Measurements from ENCODE around the gene WDR45B.
A peak's percentile ranks its signal among the peaks of the same experiment; 100 is the strongest.

WDR45B gene

DNA sequence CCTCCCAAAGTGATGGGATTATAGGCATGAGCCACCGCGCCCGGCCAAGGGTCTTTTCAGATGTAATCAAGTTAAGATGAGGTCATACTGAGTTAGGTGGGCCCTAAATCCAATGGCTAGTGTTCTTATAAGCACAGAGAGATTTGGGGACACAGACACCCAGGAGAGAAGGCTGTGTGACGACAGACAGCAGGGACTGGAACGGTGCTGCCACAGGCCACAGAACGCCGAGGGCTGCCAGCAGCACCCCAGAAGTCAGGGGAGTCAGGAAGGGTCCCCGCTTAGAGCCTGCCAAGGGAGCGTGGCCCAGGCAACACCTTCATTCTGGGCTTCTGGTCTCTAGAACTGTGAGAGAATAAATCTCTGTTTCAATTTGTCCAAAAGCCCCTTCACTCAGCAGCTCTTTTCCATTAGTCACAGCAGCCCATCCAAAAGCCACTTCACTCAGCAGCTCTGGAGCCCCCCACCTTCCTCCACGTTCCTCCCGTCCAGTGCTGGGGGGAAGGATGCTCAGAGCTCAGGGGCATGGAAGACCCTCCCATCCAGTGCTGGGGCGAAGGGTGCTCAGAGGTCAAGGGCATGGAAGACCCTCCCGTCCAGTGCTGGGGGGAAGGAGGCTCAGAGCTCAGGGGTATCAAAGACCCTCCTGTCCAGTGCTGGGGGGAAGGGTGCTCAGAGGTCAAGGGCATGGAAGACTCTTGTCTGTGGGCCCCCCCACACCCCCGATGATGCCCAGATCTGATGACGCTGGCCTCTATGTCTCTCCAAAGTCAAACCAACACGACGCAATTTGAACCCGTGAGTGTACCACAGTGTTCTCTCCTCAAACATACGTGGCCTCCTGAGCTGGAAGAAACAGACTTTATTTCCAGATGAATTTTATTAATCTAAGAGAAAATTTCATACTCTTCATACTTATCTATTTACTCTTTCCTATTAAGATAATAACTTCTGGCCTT lies 38.4 kb upstream of the WDR45B start:
- no peak overlapping the region for H3K4me3 ChIP-seq (ENCODE audit: low read length)
- DNase-seq (ENCODE audit: low read depth), result no peak
- TF ChIP-seq, protein P1, sequence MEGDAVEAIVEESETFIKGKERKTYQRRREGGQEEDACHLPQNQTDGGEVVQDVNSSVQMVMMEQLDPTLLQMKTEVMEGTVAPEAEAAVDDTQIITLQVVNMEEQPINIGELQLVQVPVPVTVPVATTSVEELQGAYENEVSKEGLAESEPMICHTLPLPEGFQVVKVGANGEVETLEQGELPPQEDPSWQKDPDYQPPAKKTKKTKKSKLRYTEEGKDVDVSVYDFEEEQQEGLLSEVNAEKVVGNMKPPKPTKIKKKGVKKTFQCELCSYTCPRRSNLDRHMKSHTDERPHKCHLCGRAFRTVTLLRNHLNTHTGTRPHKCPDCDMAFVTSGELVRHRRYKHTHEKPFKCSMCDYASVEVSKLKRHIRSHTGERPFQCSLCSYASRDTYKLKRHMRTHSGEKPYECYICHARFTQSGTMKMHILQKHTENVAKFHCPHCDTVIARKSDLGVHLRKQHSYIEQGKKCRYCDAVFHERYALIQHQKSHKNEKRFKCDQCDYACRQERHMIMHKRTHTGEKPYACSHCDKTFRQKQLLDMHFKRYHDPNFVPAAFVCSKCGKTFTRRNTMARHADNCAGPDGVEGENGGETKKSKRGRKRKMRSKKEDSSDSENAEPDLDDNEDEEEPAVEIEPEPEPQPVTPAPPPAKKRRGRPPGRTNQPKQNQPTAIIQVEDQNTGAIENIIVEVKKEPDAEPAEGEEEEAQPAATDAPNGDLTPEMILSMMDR (IDR thresholded peaks at IDR 0.05; ENCODE audit: insufficient read depth, low read depth, low read length, missing control alignments), result no peak

DNA sequence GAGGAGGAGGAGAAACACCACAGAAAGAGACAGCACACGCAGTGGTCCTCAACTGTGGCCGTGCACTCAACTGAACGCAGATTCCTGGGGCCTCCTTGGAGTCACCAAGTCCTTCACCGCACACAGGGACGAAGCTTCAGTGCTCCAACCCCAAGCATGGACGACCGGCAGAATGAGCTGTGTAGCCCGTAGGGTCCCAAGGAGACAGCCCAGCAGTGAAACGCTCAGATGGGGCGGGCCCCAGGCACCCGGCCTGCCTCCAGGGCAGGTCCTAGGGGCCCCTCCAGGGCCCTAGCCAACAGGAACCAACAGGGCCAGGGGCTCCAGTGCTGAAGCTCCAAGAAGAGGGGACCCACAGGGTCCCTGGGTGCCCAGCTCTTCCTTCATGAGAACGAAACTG lies 37.0 kb upstream of the WDR45B start:
- no peak for DNase-seq (ENCODE audit: low read depth)
- TF ChIP-seq, protein P1 (IDR thresholded peaks at IDR 0.05; ENCODE audit: insufficient read depth, low read depth, low read length, missing control alignments), result no peak
- H3K4me3 ChIP-seq (ENCODE audit: low read length), result no peak overlapping the region

DNA sequence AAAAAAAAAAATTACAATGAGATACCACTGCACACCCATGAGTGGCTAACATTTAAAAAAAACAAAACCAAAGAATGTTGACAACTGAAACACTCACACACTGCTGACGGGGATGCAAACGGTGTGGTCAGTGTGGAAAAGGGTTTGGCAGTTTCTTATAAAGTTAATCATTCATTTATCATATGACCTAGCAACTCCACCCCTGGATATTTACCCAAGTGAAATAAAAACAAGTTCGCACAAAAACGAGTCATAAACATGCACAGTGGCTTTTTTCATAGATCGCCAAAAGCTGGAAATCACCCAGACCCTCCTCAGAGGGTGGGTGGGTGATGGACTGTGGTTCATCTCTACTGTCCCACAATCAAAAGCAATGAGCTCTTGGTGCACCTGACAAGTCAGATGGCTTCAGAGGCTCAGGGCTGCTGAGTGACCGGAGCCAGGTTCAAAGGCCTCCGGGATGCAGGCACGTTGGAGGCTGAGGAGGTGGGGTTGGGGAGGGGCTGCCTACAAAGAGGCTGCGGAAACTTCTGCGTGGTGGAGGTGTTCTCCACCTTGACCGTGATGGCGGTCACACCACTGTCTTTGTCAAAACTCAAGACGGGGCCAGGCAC lies 36.1 kb upstream of the WDR45B start:
- TF ChIP-seq, protein P1 (IDR thresholded peaks at IDR 0.05; ENCODE audit: insufficient read depth, low read depth, low read length, missing control alignments), result no peak
- no peak overlapping the region for H3K4me3 ChIP-seq (ENCODE audit: low read length)
- peak; percentile 17 for DNase-seq (ENCODE audit: low read depth)

DNA sequence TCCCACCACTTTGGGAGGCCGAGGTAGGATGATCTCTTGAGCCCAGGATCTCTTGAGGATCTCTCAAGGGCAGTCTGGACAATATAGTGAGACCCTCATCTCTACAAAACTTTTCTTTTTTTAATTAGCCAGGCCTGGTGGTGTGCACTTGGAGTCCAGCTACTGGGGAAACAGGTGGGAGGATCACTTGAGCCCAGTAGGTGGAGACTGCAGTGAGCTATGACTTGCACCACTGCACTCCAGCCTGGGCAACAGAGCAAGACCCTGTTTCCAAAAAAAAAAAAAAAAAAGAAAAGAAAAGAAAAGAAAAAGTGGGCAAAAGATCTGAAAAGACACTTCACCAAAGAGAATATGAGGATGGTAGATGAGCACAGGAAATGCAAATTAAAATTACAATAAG lies 35.3 kb upstream of the WDR45B start:
- TF ChIP-seq, protein P1 (IDR thresholded peaks at IDR 0.05; ENCODE audit: insufficient read depth, low read depth, low read length, missing control alignments), result no peak
- no peak for DNase-seq (ENCODE audit: low read depth)
- no peak overlapping the region for H3K4me3 ChIP-seq (ENCODE audit: low read length)

DNA sequence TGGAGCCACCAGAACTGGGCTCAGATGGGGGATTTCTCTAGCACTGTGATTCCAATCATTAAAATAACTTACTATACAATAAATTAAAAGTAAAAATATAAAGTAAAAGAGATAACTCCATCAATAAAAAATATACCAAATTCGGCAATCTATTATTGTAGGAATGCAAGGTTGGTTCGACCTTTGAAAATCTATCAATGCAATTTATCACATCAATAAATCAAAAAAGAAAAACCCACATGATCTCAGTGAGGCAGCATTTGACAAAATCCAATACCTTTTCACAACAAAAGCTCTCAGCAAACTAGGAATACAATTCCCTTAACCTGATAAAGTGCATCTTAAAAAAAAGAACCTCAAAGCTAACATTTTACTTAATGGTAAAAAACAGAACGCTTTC lies 33.3 kb upstream of the WDR45B start:
- H3K4me3 ChIP-seq (ENCODE audit: low read length), result no peak overlapping the region
- TF ChIP-seq, protein P1 (IDR thresholded peaks at IDR 0.05; ENCODE audit: insufficient read depth, low read depth, low read length, missing control alignments), result no peak
- DNase-seq (ENCODE audit: low read depth), result no peak

DNA sequence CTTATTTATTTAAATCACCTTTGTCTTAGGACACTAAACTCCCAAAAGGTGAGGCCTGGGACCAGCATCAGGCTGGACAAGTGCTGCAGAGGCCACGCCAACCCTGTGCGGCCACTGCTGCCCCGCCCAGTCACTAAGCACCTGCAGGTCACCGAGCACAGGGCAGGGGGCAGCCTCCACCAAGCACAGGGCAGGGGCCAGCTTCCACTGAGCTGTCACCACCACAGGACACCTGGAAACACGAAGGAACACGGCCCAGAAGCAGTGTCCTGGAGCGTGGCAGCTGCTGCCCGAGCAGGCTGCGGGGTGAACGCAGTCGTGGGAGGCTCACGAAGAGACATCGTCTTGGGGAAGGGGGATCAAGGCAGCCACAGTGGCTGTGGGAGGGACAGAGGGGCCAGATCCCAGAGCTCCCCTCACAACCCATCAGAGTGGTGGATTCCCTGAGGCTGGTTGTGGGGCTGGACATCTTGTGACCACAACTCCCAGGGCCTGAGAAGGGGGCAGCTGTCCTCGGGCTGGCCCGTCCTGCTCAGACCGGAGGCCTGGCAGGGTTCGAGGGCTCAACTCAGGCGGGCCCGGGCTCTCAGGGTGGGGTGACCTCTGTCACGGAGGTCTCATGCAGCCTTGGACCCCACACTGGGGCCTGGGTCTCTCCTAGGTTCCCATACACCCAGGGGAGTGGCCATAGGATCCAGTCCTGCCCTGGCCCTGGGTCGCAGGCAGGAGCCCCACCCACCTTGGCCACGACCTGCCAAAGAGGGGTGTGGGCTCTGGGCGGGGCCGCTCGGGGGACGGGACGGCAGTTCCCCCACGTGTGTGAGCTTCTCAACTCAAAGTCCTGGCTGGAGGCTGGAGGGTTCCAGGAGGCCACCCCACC lies 31.6 kb upstream of the WDR45B start:
- TF ChIP-seq, protein P1 (IDR thresholded peaks at IDR 0.05; ENCODE audit: insufficient read depth, low read depth, low read length, missing control alignments), result no peak
- no peak for DNase-seq (ENCODE audit: low read depth)
- H3K4me3 ChIP-seq (ENCODE audit: low read length), result no peak overlapping the region
